ENCODE results near the gene DIS3L. TPM values are rescaled to one million over a fixed set of nuclear protein-coding genes. Genes with fewer than 3 reads are reported as not detected.

The DIS3L gene
- total and polyA plus RNA-seq, 2 of the 4 experiments (the other 2 are of a cell fraction), result 5.1 to 14.5 TPM

DNA sequence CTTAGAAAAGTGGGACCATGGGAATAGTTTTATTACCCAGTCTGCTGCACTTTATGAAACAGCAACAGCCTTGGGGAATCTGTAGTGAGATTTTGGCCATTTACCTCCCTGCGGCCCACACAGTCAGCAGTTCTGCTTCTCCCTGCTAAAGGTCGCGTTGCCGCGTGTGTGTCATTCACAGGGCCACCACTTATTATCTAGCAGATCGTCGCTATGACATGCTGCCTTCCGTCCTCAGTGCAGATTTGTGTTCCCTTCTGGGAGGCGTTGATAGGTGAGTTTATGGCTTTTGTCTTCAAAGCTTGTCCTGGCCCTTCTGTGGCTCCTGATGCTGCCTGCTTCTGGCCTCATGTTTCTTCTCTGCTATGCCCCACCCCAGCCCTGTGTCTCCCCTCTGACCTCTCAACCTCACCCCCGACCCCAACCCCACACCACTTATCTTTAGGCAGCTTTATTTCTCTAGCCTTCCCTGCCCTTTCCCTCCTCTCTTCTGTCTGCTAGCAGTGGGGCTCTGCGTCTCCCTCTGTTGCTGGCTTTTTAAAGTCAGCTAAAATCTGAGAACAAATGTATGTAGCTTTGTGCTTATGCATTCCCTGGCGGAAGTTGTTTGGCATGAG is 30.1 kb downstream of the DIS3L start:
- H2AK9ac ChIP-seq (replicated peaks; ENCODE audit: low read depth, low read length, poor library complexity), result no peak overlapping the region
- H2BK120ac ChIP-seq (ENCODE audit: low read depth, low read length), result no peak overlapping the region

More for the DNA sequence above, 30.1 kb downstream of the DIS3L start:
- H4K20me1 ChIP-seq (ENCODE audit: insufficient read depth, low read length), result no peaks in the 10 kb centered on the region
- no peak for ATAC-seq (ENCODE audit: low read depth)
- DNase-seq, result no peak
- H3K56ac ChIP-seq (ENCODE audit: extremely low read depth, insufficient read depth, low read length), result no peak overlapping the region
- H3K4me1 ChIP-seq (ENCODE audit: control insufficient read depth, insufficient read depth, low read length), result no peaks in the 10 kb centered on the region
- no peaks in the 10 kb centered on the region for H3K27me3 ChIP-seq (ENCODE audit: control insufficient read depth, insufficient read depth, low read length)
- H3K14ac ChIP-seq (replicated peaks; ENCODE audit: low read depth, low read length), result no peak overlapping the region
- 40% methylated on average over 1 of the region's 12 CpGs; no CpG with 5 or more reads in 1 of the 2 experiments for WGBS, 2 experiments (ENCODE audit: extremely low coverage in 2 of 2, insufficient read length in 1 of 2)
- no peak overlapping the region for H3K27ac ChIP-seq (ENCODE audit: insufficient read depth, low read length)
- no peak overlapping the region for H3K18ac ChIP-seq (ENCODE audit: low read depth, low read length)
- H3K79me1 ChIP-seq (ENCODE audit: low read depth in 1 of 2, low read length in 2 of 2), result no peaks in the 10 kb centered on the region; a peak in 1 of 4 replicates
- no peak overlapping the region for H2AK5ac ChIP-seq (ENCODE audit: low read depth, low read length)
- dilution Hi-C loops (cut with HindIII; ENCODE audit: low sequenced_read_pairs, unreplicated experiment), result loop anchor here (25.0 kb wide), 1 partner anchor 89 kb away; no protein-coding TSS in a partner anchor
- CTCF ChIA-PET, result no interaction called here
- no peak overlapping the region for H3K4ac ChIP-seq (ENCODE audit: low read depth, low read length)
- H3K23ac ChIP-seq (ENCODE audit: low read depth, low read length), result no peak overlapping the region
- no peak overlapping the region for H2BK15ac ChIP-seq (ENCODE audit: low read depth, low read length)
- no peaks in the 10 kb centered on the region for H3K9me3 ChIP-seq (ENCODE audit: control insufficient read depth, insufficient read depth, low read length)
- H2BK5ac ChIP-seq (ENCODE audit: low read depth, low read length, poor library complexity, severe bottlenecking), result no peak overlapping the region
- BruUV-seq (replicated peaks), result no TSS peak
- no peak overlapping the region for H3K9ac ChIP-seq (ENCODE audit: low read depth, low read length)
- H3K36me3 ChIP-seq (ENCODE audit: control insufficient read depth, insufficient read depth, low read length), result peaks cover 22% of the 10 kb centered on the region
- no peak for TF ChIP-seq SMC3 (IDR thresholded peaks at IDR 0.05; ENCODE audit: low read depth, low read length)
- no peak overlapping the region for H2BK20ac ChIP-seq (ENCODE audit: low read depth, low read length)
- POLR2A ChIA-PET (ENCODE audit: unreplicated experiment), result no interaction called here
- no peak overlapping the region for H3K4me2 ChIP-seq (ENCODE audit: low read depth, low read length)
- no peak overlapping the region for H2AFZ ChIP-seq (replicated peaks; ENCODE audit: low read length, poor library complexity)
- H4K91ac ChIP-seq (ENCODE audit: insufficient read depth, low read depth, low read length), result no peak overlapping the region
- H3K4me3 ChIP-seq (ENCODE audit: insufficient read depth, low read depth, low read length), result no peak overlapping the region
- peaks cover 3% of the 10 kb centered on the region; the same call in 1 of the 2 replicates for H3K9me1 ChIP-seq (ENCODE audit: insufficient read depth, low read length)
- in situ Hi-C loops (cut with MboI; ENCODE audit: low sequenced_read_pairs), result no loop called here
- intact Hi-C loops (cut with micrococcal nuclease), result no loop called here
- no peak overlapping the region for H4K5ac ChIP-seq (ENCODE audit: low read depth, low read length)
- no peak overlapping the region for H4K8ac ChIP-seq (ENCODE audit: low read depth in 2 of 2, low read length in 2 of 2)

Data from IMR-90 (cell line).